ENCODE results near the gene ST6GALNAC2. TPM values are rescaled to one million over a fixed set of nuclear protein-coding genes. Genes with fewer than 3 reads are reported as not detected.

ST6GALNAC2 gene
- not detected in 2 replicates for polyA plus RNA-seq

DNA sequence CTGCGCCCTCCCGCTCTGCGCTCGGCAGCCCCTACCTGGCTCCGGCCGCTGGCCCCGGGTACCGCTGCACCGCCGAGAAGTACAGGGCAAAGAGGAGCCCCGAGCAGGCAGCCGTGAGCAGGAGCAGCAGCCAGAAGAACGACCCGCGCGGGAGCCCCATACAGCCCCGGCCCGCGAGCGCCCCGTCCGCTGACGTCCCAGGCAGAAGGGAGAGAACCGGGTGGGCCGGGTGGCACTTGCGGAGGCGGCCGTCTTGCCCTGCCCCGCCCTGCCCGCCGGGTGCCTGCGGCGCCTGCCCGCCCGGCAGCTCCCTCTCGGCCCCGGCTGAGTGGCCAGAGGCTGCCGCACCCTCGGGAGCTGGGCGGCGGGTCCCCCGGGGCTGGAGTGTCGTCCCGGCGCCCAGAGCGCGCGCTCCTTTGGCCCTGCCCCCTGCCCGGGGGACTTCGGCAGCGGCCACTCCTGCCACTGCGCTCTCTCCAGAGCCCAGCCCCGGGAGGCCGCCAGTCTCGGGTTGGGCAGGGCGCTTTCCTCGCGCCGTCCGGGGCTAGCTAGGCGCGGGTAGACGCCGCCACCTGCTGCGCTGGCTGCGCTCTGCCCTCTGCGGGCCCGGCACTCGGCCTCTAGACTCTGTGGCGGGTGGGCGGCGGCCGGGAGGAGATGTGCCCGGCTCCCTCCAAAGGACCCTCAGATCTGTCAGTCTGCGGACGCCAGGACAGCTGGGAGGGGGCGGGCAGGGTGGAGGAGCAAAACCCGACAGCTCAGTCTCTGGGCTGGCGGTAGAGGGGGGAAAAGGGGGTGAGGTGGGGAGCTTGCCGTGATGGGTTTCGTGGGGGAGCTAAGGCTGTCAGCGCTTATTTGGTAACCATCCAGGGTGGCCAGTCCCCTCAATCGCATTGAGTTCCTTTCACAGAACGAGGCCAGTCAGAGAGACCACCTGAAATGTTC lies at the start of gene ST6GALNAC2:
Gene ST6GALNAC2 (minus strand): TSS at position 212 of the 945 bp plus-strand sequence. CDS start 52 bp downstream, at position 160.

DNA sequence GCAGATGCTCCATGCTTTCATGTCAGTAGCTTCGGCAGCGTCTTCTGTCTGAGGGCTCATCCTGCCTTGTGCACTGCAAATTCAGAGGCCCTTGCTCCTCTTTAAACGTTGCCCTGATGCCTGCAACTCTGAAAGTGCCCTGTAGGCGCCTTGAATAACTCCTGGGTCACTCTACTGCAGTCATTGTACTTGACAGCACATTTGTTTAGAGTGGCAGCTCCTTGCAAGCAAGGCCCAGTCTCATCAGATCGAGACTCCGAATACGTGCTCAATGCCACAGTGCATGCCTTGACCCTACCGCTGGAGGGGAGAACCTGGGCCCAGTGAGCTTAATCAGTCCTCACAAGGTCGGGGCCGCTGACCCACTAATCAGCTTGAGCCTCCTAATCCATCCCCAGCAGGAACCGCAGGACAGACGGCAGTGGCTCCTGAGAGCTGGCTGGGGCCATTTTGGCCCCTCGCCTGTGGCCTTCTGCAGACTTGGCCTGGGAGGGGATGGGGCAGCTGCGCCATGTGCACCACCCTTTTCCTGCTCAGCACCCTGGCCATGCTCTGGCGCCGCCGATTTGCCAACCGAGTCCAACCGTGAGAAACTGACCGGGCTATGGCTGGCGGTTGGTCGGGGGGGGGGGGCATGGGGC lies 45.9 kb downstream of the ST6GALNAC2 start, which contains the start of gene PRCD:
Gene PRCD (plus strand): TSS at position 414 of the 641 bp plus-strand sequence. CDS start 98 bp downstream, at position 512.

DNA sequence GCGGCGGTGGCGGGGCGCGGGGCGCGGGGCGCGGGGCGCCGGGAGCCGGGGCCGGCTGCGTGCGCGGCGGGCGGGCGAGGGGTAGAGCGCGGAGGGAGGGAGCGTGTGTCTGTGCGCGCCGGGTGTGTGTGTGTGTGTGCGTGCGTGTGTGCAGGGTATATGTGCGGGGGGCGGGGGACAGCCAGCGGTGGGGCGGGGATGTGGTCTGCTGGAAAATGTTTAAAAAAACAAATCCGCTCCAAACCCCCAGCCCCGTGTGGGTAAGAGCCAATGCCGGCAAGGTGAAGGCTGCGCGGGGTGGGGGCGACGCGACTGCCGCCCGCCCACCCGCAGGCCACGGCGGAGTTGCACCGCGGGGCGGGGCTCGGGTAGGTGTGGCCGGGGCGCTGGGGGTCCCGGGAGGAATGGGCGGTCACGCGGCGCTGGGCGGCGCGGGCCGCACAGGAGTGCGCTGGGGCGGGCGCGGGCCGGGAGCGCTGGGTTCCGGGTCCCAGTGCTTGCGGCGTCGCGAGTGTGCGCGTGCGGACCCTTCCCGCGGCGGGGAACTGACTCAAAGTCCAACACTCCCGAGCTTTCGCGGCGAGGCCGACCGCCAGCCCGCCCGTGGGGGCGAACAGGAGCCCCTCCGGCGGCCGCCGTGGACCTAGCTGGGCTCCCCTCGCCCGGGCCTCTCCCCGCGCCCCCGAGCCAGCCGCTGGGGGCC lies 47.9 kb downstream of the ST6GALNAC2 start, which contains the start of gene CYGB:
Gene CYGB (minus strand): TSS at position 132 of the 703 bp plus-strand sequence. CDS start 167 bp downstream, outside the sequence.

Other genes with a start within 250 kb of the ST6GALNAC2 start
- 26.9 and 32.5 TPM in 2 replicates for gene PRPSAP1, start 231.9 kb downstream of the ST6GALNAC2 start, polyA plus RNA-seq
- gene SPHK1, start 201.3 kb downstream of the ST6GALNAC2 start, polyA plus RNA-seq = 0.13 and 0.78 TPM in 2 replicates
- 5.9 and 11.2 TPM in 2 replicates for gene UBE2O, start 132.7 kb downstream of the ST6GALNAC2 start, polyA plus RNA-seq
- gene AANAT, start 118.3 kb downstream of the ST6GALNAC2 start, polyA plus RNA-seq = not detected in 2 replicates
- gene RHBDF2, start 84.4 kb downstream of the ST6GALNAC2 start, polyA plus RNA-seq = not detected in 2 replicates
- 0.28 and 0.83 TPM in 2 replicates for gene CYGB, start 48.2 kb downstream of the ST6GALNAC2 start, polyA plus RNA-seq
- gene PRCD, start 45.8 kb downstream of the ST6GALNAC2 start, polyA plus RNA-seq = 4.4 and 4.9 TPM in 2 replicates
- gene ST6GALNAC1, start 57.9 kb upstream of the ST6GALNAC2 start, polyA plus RNA-seq = not detected in 2 replicates
- 33.4 and 33.6 TPM in 2 replicates for gene MXRA7, start 125.1 kb upstream of the ST6GALNAC2 start, polyA plus RNA-seq
- 2.0 and 2.9 TPM in 2 replicates for gene JMJD6, start 140.7 kb upstream of the ST6GALNAC2 start, polyA plus RNA-seq
- 31.3 and 58.5 TPM in 2 replicates for gene METTL23, start 141.0 kb upstream of the ST6GALNAC2 start, polyA plus RNA-seq
- gene SRSF2, start 151.5 kb upstream of the ST6GALNAC2 start, polyA plus RNA-seq = 93.5 and 95.2 TPM in 2 replicates
- gene MFSD11, start 152.3 kb upstream of the ST6GALNAC2 start, polyA plus RNA-seq = 36.1 and 37.8 TPM in 2 replicates